NCI-H2196 (cell line): Measurements from ENCODE around the gene ATP5F1C.

Experiments used
- DNase-seq: peaks from one replicate; lab custom pipeline; 2025; ENCODE audit not compliant: unreplicated experiment; lab: John Stamatoyannopoulos, UW

The ATP5F1C gene

GRCh38 chr10:7836571-7836970, 48.6 kb downstream of the ATP5F1C start:
- DNase-seq: no peak

GRCh38 chr10:7846591-7846990, 58.6 kb downstream of the ATP5F1C start:
- DNase-seq: no peak

GRCh38 chr10:7853226-7853842, 65.4 kb downstream of the ATP5F1C start:
- no peak for DNase-seq

GRCh38 chr10:7853890-7854289, 65.9 kb downstream of the ATP5F1C start:
- DNase-seq: no peak

- no peak for DNase-seq
Observed at GRCh38 chr10:7855205-7855604, 67.2 kb downstream of the ATP5F1C start.

GRCh38 chr10:7856678-7857077, 68.7 kb downstream of the ATP5F1C start:
- DNase-seq: no peak

GRCh38 chr10:7857262-7857661, 69.3 kb downstream of the ATP5F1C start:
- DNase-seq: no peak
